NT2/D1 (cell line): ENCODE data around the gene TFCP2.

ENCODE experiments used
- YY1 ChIP-seq: IDR thresholded peaks from 2 replicates; pipeline ENCODE4 v1.6.1; 2011; ENCODE audit not compliant: insufficient read length, insufficient read depth
- ZNF274 ChIP-seq: IDR thresholded peaks from 2 replicates; pipeline ENCODE4 v1.6.1; 2011; ENCODE audit warnings: mild to moderate bottlenecking, low read depth, low read length

DNA sequence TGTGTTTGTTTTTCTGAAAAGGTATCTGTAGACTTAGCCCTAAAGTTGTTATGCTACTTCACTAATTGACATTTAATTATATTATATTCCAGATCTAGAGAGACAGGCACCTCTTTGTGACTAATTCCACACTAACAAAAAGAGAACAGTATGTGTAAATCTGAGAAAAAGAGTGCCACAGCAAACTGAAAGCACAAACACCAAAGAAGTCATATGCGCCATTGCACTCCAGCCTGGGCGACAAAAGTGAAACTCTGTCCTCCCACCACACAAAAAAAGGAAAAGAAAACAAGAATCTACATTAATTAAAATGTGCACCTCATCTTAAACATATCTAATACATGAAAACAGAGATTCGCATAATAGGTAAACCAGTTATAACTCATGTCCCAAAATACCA, 85.1 kb downstream of the TFCP2 start:
- TF ChIP-seq YY1 (no peak), ZNF274 (no peak)
